Measurements from ENCODE around the gene NOP14.
"Not testable (repeated sequence)": the region's sequence is repeated elsewhere in the genome, so short reads cannot be mapped to it uniquely, and the experiment has no call there.

The NOP14 gene

DNA sequence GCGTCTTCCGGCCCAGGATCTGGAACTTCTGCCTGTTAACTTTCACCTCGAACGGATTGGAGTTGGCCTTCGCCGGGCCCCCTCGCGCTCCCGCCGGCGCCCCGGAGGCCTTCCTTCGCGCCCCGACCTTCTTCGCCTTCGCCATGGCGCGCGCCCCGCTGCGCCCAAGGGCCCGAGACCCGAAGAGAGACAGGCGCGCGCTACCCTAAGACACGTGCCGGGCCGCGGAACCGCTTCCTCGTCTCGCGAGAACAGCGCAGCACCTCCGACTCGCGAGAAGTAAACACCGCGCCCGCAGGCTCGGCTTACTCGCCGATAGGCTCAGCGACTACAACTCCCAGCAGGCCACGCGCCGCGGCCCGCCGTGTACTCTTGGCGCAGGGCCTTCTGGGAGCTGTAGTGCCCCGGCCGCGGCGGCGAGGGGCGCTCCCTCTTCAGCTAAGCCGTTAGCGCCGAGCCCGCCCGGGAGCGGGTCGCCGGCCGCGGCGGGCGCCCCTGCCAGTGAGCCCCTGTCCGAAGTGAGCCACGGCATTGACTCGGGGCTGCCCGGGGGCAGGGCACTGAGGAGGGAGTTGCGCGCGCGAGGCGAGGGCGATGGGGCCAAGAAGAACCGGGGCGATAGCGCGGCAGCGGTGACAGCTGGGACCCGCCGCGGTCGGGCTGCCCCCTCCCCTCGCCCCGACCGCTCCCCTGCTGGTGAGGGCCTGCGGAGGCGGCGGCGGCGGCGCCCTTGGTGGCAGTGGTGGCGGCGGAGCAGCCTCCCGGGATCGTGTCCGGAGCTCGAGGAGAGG lies at the start of gene NOP14, which contains the start of gene GRK4:
Gene NOP14 (minus strand): TSS at position 232 of the 791 bp plus-strand sequence. CDS start 87 bp downstream, at position 145.
Gene GRK4 (plus strand): TSS at position 397 of the 791 bp plus-strand sequence. CDS start 500 bp downstream, outside the sequence.
- peak; percentile 93 to 94 for DNase-seq (ENCODE audit: low read depth in 2 of 2)

GRCh38 chr4:3011456-3012220 lies 48.4 kb upstream of the NOP14 start:
- DNase-seq (ENCODE audit: low read depth in 2 of 2): no peak

GRCh38 chr4:3010998-3011397 lies 47.8 kb upstream of the NOP14 start:
- DNase-seq (ENCODE audit: low read depth in 2 of 2): no peak

- DNase-seq (ENCODE audit: low read depth in 2 of 2): no peak
Observed at GRCh38 chr4:3010577-3010976, 47.4 kb upstream of the NOP14 start.

DNA sequence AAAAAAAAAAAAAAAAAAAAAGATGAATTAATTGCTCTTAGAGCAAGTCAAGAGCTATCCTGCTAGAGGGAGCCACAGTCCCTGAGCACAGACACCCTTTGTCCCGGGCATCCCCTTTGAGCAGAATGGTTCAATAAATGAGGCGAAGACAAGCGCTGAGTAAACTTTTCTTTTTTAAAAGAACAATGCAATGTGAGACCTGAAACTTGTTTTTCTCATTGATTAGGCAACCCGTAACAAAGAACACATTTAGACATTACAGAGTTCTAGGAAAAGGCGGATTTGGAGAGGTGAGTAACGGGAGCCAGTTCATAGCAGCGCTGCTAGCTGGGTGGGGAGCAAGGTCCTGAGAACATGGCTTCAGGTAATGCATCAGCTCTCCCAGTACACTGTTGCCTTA lies 46.2 kb upstream of the NOP14 start:
- no peak for DNase-seq (ENCODE audit: low read depth in 2 of 2)

DNA sequence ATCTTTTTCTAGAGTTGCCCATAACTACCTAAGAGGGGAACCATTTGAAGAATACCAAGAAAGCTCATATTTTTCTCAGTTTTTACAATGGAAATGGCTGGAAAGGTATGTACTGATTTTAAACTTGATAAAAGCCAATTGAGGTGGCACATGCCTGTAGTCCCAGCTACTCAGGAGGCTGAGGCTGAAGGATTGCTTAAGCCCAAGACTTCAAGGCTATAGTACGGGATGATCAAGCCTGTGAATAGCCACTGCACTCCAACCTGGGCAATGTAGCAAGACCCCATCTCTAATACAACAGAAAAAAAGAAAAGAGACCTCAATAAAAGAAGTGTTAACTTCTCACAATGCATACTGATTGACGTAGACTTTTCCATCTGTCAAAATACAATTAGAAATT lies 44.5 kb upstream of the NOP14 start:
- DNase-seq (ENCODE audit: low read depth in 2 of 2): no peak

- no peak for DNase-seq (ENCODE audit: low read depth in 2 of 2)
Observed at GRCh38 chr4:2996415-2996814, 33.2 kb upstream of the NOP14 start.

DNA sequence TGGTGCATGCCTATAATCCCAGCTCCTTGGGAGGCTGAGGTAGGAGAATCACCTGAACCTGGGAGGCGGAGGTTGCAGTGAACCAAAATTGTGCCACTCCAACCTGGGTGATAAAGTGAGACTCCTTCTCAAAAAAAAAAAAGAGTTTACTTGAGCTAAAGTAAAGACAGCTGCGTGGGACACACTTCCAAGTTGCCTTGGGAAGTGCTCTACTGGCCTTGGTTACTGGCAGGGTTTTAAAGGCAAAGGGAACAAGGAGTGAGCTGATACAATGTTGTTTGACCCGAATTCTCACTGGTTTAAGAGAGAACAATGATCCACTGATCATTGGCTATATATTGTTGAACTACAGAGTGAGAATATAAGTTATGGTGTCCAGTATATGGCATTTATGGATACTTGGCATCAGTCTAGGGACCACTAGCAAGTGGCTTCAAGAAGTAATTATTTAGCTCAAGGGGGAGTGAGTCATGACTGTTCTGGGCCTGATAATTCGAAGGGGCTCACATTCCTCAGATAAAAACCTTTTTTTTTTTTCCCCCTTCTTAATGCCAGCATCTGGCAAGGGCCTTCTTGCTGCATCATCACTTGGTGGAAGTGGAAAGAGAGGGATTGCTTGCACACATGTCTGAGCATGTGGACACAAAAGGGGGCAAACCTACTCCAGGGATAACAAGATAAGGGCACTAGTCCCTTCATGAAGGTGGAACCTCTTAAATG lies 32.5 kb upstream of the NOP14 start:
- no peak for DNase-seq (ENCODE audit: low read depth in 2 of 2)

GRCh38 chr4:2994917-2995316 lies 31.7 kb upstream of the NOP14 start:
- no peak for DNase-seq (ENCODE audit: low read depth in 2 of 2)

DNA sequence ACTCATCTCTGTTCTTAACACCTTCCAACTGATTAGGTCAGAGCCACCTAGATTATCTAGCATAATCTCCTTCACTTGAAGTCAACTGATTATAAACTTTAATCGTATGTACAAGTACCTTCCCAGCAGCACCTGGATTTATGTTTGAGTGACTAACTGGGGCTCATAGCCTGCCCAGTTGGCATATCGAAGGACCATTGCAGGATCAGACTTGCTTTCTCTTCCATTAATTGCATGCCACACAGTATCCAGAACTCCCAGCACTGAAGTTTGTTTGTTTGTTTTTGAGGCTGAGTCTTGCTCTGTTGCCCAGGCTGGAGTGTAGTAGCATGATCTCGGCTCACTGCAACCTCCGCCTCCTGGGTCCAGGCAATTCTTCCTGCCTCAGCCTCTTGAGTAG lies 28.0 kb upstream of the NOP14 start:
- DNase-seq (ENCODE audit: low read depth in 2 of 2): no peak

DNA sequence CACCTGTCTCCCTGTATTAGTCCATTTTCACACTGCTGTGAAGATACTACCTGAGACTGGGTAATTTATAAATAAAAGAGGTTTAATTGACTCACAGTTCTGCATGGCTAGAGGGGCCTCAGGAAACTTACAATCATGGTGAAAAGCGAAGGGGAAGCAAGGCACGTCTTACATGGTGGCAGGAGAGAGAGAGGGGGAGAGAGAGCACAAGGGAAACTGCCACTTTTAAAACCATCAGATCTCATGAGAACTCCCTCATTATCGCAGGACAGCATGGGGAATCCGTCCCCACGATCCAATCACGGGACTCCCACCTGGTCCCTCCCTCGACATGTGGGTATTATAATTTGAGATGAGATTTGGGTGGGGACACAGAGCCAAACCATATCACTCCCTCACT lies 20.5 kb upstream of the NOP14 start:
- DNase-seq (ENCODE audit: low read depth in 2 of 2): not testable (repeated sequence)

GRCh38 chr4:2982012-2982411 lies 18.8 kb upstream of the NOP14 start:
- DNase-seq (ENCODE audit: low read depth in 2 of 2): no peak

GRCh38 chr4:2981256-2981819 lies 18.1 kb upstream of the NOP14 start:
- DNase-seq (ENCODE audit: low read depth in 2 of 2): no peak

GRCh38 chr4:2977211-2978088 lies 14.2 kb upstream of the NOP14 start:
- DNase-seq (ENCODE audit: low read depth in 2 of 2): no peak

- no peak for DNase-seq (ENCODE audit: low read depth in 2 of 2)
Observed at GRCh38 chr4:2971275-2971674, 8.1 kb upstream of the NOP14 start.

DNA sequence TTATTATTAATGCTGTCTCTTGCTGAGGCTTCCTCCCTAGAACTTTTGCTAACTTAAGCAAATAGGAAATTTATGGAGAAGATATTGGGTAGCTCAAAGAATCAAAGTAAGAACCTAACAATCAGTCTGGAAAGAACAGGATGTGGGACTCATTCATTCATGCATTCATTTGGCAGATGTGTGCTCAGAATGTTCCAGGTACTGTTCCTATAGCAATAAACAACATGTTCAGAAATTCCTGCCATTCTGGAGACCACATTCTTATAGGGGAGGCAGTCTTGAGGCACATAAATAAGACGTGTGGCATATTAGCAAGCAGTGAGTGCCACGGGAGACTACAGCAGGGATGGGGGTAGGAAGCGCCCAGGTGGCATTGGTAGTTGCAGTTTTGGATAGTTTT lies 5.2 kb upstream of the NOP14 start:
- no peak for DNase-seq (ENCODE audit: low read depth in 2 of 2)

- no peak for DNase-seq (ENCODE audit: low read depth in 2 of 2)
Observed at GRCh38 chr4:2965262-2965661, 2.1 kb upstream of the NOP14 start.

GRCh38 chr4:2964706-2965258 lies 1.6 kb upstream of the NOP14 start:
- DNase-seq (ENCODE audit: low read depth in 2 of 2): no peak

GRCh38 chr4:2963966-2964471 lies 813 bp upstream of the NOP14 start:
- no peak for DNase-seq (ENCODE audit: low read depth in 2 of 2)

DNA sequence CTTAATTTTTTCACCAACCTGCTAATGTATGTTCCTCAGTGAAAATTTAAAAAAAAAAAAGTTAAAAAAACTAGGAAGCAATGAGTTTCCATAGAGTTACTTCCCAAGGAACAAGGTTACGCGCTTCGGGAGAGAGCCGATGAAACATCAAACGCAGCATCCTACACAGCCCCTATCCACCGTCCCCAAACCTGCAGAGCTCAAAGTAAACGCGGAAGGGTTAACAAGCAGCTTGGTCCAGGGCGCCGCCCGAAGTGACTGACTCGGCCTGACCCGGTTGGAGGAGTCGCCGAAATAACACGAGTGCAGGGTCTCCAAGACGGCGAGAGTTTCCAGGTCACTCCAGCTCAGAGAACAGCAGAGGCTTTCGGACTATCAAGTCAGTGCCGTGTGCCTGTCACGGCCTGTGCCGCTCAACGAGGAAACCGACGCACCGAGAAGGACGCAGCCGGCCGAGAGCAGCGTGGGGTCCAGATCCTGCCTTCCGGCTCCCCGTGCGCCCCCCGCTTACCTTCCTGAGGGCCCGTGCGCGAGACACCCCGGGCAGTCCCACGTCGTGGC lies 512 bp downstream of the NOP14 start:
- no peak for DNase-seq (ENCODE audit: low read depth in 2 of 2)
